ENCODE results near the gene CMSS1.

The CMSS1 gene

DNA sequence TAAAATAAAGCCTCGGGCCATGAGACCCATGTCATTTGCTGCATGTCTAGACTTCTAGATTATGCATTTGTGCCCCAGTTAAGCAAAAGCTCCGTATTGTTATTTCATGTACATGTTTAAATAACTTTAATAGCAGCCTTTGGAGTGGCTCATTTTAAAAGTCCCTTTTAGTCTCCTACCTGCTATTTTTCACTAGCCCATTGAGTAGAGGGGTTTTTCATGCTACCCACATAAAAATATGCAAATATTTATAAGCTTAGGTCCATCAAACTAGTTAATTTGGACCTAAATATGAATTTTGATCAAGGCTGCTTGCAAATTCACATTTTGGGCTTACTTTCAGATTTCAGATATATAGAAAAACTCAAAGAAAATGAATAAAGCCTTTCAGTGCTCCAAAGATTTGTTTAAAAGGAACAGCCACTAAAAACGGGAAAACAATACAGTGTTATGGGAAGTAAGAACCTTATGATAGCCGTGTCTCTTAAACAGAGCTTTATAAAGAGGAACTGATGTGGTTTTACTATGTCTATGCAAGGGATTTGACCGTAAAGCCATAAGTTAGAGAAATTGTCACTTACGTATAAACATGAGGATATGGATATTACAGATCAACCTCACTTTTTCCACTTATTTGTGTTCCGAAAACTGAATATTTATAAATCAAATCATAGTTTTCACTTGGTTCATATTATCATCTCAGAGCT lies 266.6 kb downstream of the CMSS1 start:
- no peaks in the 10 kb centered on the region for H3K27me3 ChIP-seq (ENCODE audit: insufficient read depth, low read length, poor library complexity, severe bottlenecking)
- H3K4me2 ChIP-seq (ENCODE audit: low read depth, low read length, poor library complexity, severe bottlenecking) = no peak overlapping the region
- no peaks in the 10 kb centered on the region for H3K9me3 ChIP-seq (ENCODE audit: insufficient read depth, low read depth, low read length)
- peaks cover 2% of the 10 kb centered on the region for H3K4me1 ChIP-seq (ENCODE audit: insufficient read depth, low read length, poor library complexity, severe bottlenecking)
- H2AFZ ChIP-seq (ENCODE audit: low read length) = no peak overlapping the region
- no peak overlapping the region for H3K4me3 ChIP-seq (ENCODE audit: low read length, poor library complexity, severe bottlenecking)
- no peak overlapping the region for H3K9ac ChIP-seq (ENCODE audit: low read depth, low read length, poor library complexity, severe bottlenecking)
- no peaks in the 10 kb centered on the region; the same call in 1 of the 2 replicates for H3K9me2 ChIP-seq (replicated peaks; ENCODE audit: low read depth, low read length)
- no peak for TF ChIP-seq EZH2phosphoT487 (IDR thresholded peaks at IDR 0.05; ENCODE audit: borderline replicate concordance)
- TF ChIP-seq, protein P1, sequence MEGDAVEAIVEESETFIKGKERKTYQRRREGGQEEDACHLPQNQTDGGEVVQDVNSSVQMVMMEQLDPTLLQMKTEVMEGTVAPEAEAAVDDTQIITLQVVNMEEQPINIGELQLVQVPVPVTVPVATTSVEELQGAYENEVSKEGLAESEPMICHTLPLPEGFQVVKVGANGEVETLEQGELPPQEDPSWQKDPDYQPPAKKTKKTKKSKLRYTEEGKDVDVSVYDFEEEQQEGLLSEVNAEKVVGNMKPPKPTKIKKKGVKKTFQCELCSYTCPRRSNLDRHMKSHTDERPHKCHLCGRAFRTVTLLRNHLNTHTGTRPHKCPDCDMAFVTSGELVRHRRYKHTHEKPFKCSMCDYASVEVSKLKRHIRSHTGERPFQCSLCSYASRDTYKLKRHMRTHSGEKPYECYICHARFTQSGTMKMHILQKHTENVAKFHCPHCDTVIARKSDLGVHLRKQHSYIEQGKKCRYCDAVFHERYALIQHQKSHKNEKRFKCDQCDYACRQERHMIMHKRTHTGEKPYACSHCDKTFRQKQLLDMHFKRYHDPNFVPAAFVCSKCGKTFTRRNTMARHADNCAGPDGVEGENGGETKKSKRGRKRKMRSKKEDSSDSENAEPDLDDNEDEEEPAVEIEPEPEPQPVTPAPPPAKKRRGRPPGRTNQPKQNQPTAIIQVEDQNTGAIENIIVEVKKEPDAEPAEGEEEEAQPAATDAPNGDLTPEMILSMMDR (conservative IDR thresholded peaks at IDR 0.05; ENCODE audit: low read length) = no peak
- no peaks in the 10 kb centered on the region for H3K79me2 ChIP-seq (ENCODE audit: insufficient read depth, low read length)
- H3K36me3 ChIP-seq (ENCODE audit: insufficient read depth, low read length) = no peaks in the 10 kb centered on the region
- H4K20me1 ChIP-seq (ENCODE audit: insufficient read depth, low read length, poor library complexity, severe bottlenecking) = no peaks in the 10 kb centered on the region
- no peaks in the 10 kb centered on the region for H3F3A ChIP-seq (ENCODE audit: low read depth)

DNA sequence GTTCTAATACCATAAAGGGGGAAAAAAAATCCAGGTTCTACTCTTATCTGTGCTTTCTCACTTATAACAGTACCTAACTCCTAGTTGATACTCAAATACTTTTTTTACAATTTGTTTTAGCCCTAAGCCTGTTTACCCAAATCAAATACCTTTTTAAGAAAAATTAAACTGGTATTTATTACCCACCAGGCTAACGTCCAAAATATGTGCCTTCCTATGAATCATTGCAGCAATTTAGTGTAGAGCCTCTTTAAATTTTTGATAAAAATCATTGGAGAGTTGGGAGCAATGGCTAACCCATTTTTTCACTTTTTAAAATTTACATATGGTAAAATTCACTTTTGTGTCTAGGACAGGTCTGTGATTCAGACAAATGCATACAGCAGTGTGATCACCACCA lies 268.7 kb downstream of the CMSS1 start:
- no peaks in the 10 kb centered on the region for H3K9me3 ChIP-seq (ENCODE audit: insufficient read depth, low read depth, low read length)
- no peaks in the 10 kb centered on the region for H3K9me2 ChIP-seq (replicated peaks; ENCODE audit: low read depth, low read length)
- no peak overlapping the region for H3K4me3 ChIP-seq (ENCODE audit: low read length, poor library complexity, severe bottlenecking)
- H3K79me2 ChIP-seq (ENCODE audit: insufficient read depth, low read length) = no peaks in the 10 kb centered on the region
- no peaks in the 10 kb centered on the region for H3K36me3 ChIP-seq (ENCODE audit: insufficient read depth, low read length)
- H3K9ac ChIP-seq (ENCODE audit: low read depth, low read length, poor library complexity, severe bottlenecking) = no peak overlapping the region
- no peaks in the 10 kb centered on the region for H3F3A ChIP-seq (ENCODE audit: low read depth)
- no peak overlapping the region for H3K4me2 ChIP-seq (ENCODE audit: low read depth, low read length, poor library complexity, severe bottlenecking)
- no peaks in the 10 kb centered on the region for H4K20me1 ChIP-seq (ENCODE audit: insufficient read depth, low read length, poor library complexity, severe bottlenecking)
- no peak overlapping the region for H2AFZ ChIP-seq (ENCODE audit: low read length)
- TF ChIP-seq EZH2phosphoT487 (IDR thresholded peaks at IDR 0.05; ENCODE audit: borderline replicate concordance) = no peak
- TF ChIP-seq, protein P1 (conservative IDR thresholded peaks at IDR 0.05; ENCODE audit: low read length) = no peak
- H3K27me3 ChIP-seq (ENCODE audit: insufficient read depth, low read length, poor library complexity, severe bottlenecking) = no peaks in the 10 kb centered on the region
- peaks cover 15% of the 10 kb centered on the region for H3K4me1 ChIP-seq (ENCODE audit: insufficient read depth, low read length, poor library complexity, severe bottlenecking)

DNA sequence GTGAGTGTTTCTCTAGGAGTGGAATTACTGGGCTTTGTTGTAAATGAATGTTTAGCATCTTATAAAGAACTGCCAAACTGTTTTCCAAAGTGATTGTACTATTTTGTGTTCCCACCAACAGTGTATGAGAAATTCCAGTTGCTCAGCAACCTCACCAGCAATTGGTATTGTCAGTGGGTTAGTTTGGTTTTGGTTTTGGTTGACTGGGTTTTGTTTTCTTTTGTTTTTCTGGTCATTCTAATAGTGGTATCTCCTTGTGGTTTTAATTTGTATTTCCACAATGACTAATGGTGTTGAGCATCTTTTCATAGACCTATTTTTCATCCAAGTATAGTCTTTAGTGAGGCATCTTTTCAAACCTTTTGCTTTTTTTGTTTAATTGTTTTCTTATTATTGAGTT lies 269.5 kb downstream of the CMSS1 start:
- Histone ChIP-seq H3K9me2 (replicated peaks; ENCODE audit: low read depth, low read length) (no peaks in the 10 kb centered on the region), H3K9me3 (ENCODE audit: insufficient read depth, low read depth, low read length) (no peaks in the 10 kb centered on the region)

More for the DNA sequence above, 269.5 kb downstream of the CMSS1 start:
- Histone ChIP-seq H3K79me2 (ENCODE audit: insufficient read depth, low read length) (no peaks in the 10 kb centered on the region), H3F3A (ENCODE audit: low read depth) (no peaks in the 10 kb centered on the region), H3K4me1 (ENCODE audit: insufficient read depth, low read length, poor library complexity, severe bottlenecking) (peaks cover 15% of the 10 kb centered on the region), H3K4me2 (ENCODE audit: low read depth, low read length, poor library complexity, severe bottlenecking) (no peak overlapping the region), H3K4me3 (ENCODE audit: low read length, poor library complexity, severe bottlenecking) (no peak overlapping the region), H3K9ac (ENCODE audit: low read depth, low read length, poor library complexity, severe bottlenecking) (no peak overlapping the region), H2AFZ (ENCODE audit: low read length) (no peak overlapping the region), H3K36me3 (ENCODE audit: insufficient read depth, low read length) (no peaks in the 10 kb centered on the region), H4K20me1 (ENCODE audit: insufficient read depth, low read length, poor library complexity, severe bottlenecking) (no peaks in the 10 kb centered on the region), H3K27me3 (ENCODE audit: insufficient read depth, low read length, poor library complexity, severe bottlenecking) (no peaks in the 10 kb centered on the region)
- TF ChIP-seq, protein P1 (conservative IDR thresholded peaks at IDR 0.05; ENCODE audit: low read length) = no peak

Data from Loucy (cell line).